Neural progenitor cell (in vitro differentiated cells): ENCODE measurements around the gene SLC16A5.

Experiments used
- EZH2 ChIP-seq: fragments of 200-600 bp; sonication (generic); IDR thresholded peaks from 2 replicates; pipeline ENCODE4 v1.6.1; 2017; ENCODE audit warnings: antibody characterized with exemption, mild to moderate bottlenecking, moderate library complexity
- TF ChIP-seq, protein P1 (sequence below): fragments of 200-600 bp; sonication (generic); IDR thresholded peaks from 2 replicates; pipeline ENCODE4 v1.5.1; 2017; ENCODE audit warnings: antibody characterized with exemption, mild to moderate bottlenecking

- no peak for TF ChIP-seq EZH2
- TF ChIP-seq, protein P1, sequence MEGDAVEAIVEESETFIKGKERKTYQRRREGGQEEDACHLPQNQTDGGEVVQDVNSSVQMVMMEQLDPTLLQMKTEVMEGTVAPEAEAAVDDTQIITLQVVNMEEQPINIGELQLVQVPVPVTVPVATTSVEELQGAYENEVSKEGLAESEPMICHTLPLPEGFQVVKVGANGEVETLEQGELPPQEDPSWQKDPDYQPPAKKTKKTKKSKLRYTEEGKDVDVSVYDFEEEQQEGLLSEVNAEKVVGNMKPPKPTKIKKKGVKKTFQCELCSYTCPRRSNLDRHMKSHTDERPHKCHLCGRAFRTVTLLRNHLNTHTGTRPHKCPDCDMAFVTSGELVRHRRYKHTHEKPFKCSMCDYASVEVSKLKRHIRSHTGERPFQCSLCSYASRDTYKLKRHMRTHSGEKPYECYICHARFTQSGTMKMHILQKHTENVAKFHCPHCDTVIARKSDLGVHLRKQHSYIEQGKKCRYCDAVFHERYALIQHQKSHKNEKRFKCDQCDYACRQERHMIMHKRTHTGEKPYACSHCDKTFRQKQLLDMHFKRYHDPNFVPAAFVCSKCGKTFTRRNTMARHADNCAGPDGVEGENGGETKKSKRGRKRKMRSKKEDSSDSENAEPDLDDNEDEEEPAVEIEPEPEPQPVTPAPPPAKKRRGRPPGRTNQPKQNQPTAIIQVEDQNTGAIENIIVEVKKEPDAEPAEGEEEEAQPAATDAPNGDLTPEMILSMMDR: no peak
Observed at GRCh38 chr17:75138519-75138918, 50.8 kb downstream of the SLC16A5 start.
